Liver (tissue), 9 donors: ENCODE measurements around the gene FAAP100. TPM values are rescaled to one million over a fixed set of nuclear protein-coding genes. Genes with fewer than 3 reads are reported as not detected.

Source experiments
- DNase-seq: peaks from one replicate; pipeline ENCODE4 v3.0.0-alpha.2; 2017; ENCODE audit warnings: low spot score
- H3K27ac ChIP-seq, 2 donors: one replicate each; pipeline ENCODE4 v1.7.0; 2013; ENCODE audit warnings: inconsistent platforms in 2 of 2, low read length in 2 of 2, control low read depth in 1 of 2, low read depth in 1 of 2, mild to moderate bottlenecking in 1 of 2
- H3K27me3 ChIP-seq, 4 donors: one replicate each; pipeline versions ENCODE4 v1.6.1 to v1.7.0; 2013; ENCODE audit warnings: low read length in 3 of 4, inconsistent platforms in 1 of 4, mild to moderate bottlenecking in 1 of 4, moderate library complexity in 1 of 4; ENCODE audit not compliant: control insufficient read depth in 4 of 4, insufficient read depth in 4 of 4
- H3K36me3 ChIP-seq, 4 donors: one replicate each; pipeline versions ENCODE4 v1.6.1 to v1.7.0; 2013; ENCODE audit warnings: low read length in 3 of 4, mild to moderate bottlenecking in 3 of 4, low read depth in 1 of 4, moderate library complexity in 1 of 4; ENCODE audit not compliant: control insufficient read depth in 4 of 4, insufficient read depth in 3 of 4
- H3K4me1 ChIP-seq, 4 donors: one replicate each; pipeline versions ENCODE4 v1.6.1 to v1.7.0; 2013; ENCODE audit warnings: low read length in 3 of 4, mild to moderate bottlenecking in 3 of 4, moderate library complexity in 1 of 4; ENCODE audit not compliant: control insufficient read depth in 4 of 4, insufficient read depth in 4 of 4
- H3K4me3 ChIP-seq, 3 donors: one replicate each; pipeline versions ENCODE4 v1.6.1 to v1.7.0; 2013; ENCODE audit warnings: low read length in 3 of 3, control low read depth in 1 of 3, low read depth in 1 of 3, mild to moderate bottlenecking in 1 of 3
- H3K9ac ChIP-seq, 2 donors: one replicate each; pipeline ENCODE4 v1.7.0; 2013; ENCODE audit warnings: low read length in 2 of 2, mild to moderate bottlenecking in 2 of 2, moderate library complexity in 2 of 2, control low read depth in 1 of 2, low read depth in 1 of 2
- H3K9me3 ChIP-seq, 4 donors: one replicate each; pipeline versions ENCODE4 v1.6.1 to v1.7.0; 2013; ENCODE audit warnings: low read length in 3 of 4; ENCODE audit not compliant: control insufficient read depth in 4 of 4
- ATF3 ChIP-seq: IDR thresholded peaks from 2 replicates; pipeline ENCODE4 v1.6.1; 2016; ENCODE audit warnings: antibody characterized with exemption
- CTCF ChIP-seq: fragments of 150-350 bp; IDR thresholded peaks from 2 replicates; pipeline ENCODE4 v1.5.1; 2017; ENCODE audit warnings: improper control_type of control experiment, low read depth, low read length; ENCODE audit not compliant: missing input control
- EGR1 ChIP-seq, 2 donors: IDR thresholded peaks; 2 replicates each; pipeline ENCODE4 v1.6.1; 2016 to 2018; ENCODE audit warnings: antibody characterized with exemption in 2 of 2, low read depth in 2 of 2
- FOXA1 ChIP-seq: IDR thresholded peaks from 2 replicates; pipeline ENCODE4 v1.6.1; 2016; ENCODE audit warnings: antibody characterized with exemption
- FOXA2 ChIP-seq: IDR thresholded peaks from 2 replicates; pipeline ENCODE4 v1.6.1; 2016; ENCODE audit warnings: antibody characterized with exemption
- GABPA ChIP-seq, 2 donors: IDR thresholded peaks in 1 of 2; conservative IDR thresholded peaks in 1 of 2; 2 replicates each; pipeline ENCODE4 v1.6.1; 2016; ENCODE audit warnings: antibody characterized with exemption in 2 of 2, mild to moderate bottlenecking in 1 of 2, moderate library complexity in 1 of 2
- HNF4A ChIP-seq, 2 donors: conservative IDR thresholded peaks; 2 replicates each; pipeline ENCODE4 v1.6.1; 2016; ENCODE audit warnings: antibody characterized with exemption in 2 of 2, mild to moderate bottlenecking in 2 of 2
- HNF4G ChIP-seq: IDR thresholded peaks from 2 replicates; pipeline ENCODE4 v1.6.1; 2016; ENCODE audit warnings: antibody characterized with exemption
- JUND ChIP-seq, 2 donors: IDR thresholded peaks; 2 replicates each; pipeline ENCODE4 v1.6.1; 2016; ENCODE audit warnings: antibody characterized with exemption in 2 of 2
- NR2F2 ChIP-seq: IDR thresholded peaks from 2 replicates; pipeline ENCODE4 v1.6.1; 2016; ENCODE audit warnings: antibody characterized with exemption
- RXRA ChIP-seq, 2 donors: IDR thresholded peaks; 2 replicates each; pipeline ENCODE4 v1.6.1; 2017 to 2018; ENCODE audit warnings: antibody characterized with exemption in 2 of 2, mild to moderate bottlenecking in 1 of 2
- SP1 ChIP-seq: IDR thresholded peaks from 2 replicates; pipeline ENCODE4 v1.6.1; 2018; ENCODE audit warnings: antibody characterized with exemption, mild to moderate bottlenecking
- TAF1 ChIP-seq: conservative IDR thresholded peaks from 2 replicates; pipeline ENCODE4 v1.6.1; 2016; ENCODE audit warnings: antibody characterized with exemption, mild to moderate bottlenecking
- YY1 ChIP-seq: IDR thresholded peaks from 2 replicates; pipeline ENCODE4 v1.6.1; 2016; ENCODE audit warnings: antibody characterized with exemption, mild to moderate bottlenecking
- ZBTB33 ChIP-seq: IDR thresholded peaks from 2 replicates; pipeline ENCODE4 v1.6.1; 2016; ENCODE audit warnings: antibody characterized with exemption
- WGBS: extraction: QIAGEN DNeasy Blood & Tissue Kit; methylation state at CpG from one replicate; pipeline ENCODE4 v1.1.7; 2013; 5-methylcytosine and 5-hydroxymethylcytosine counted together
- polyA plus RNA-seq, 2 donors: library from polyadenylated mRNA; stranded (reverse) in 1 of 2; unstranded in 1 of 2; fragments of 200-250 nt in 1 of 2; fragments of >200 nt in 1 of 2; fragmentation: Nextera tagmentation in 1 of 2; extraction: Ambion mirVana in 1 of 2; gene quantifications; one replicate each; pipeline versions ENCODE4 v1.2.1 to v1.2.3, GENCODE V29; 2013 to 2015
- total RNA-seq, 2 donors: library from RNA; depleted of rRNA; stranded (reverse); fragments of >200 nt; gene quantifications; one replicate each; pipeline ENCODE4 v1.2.3, GENCODE V29; 2014
- TF ChIP-seq, protein P1 (sequence below): IDR thresholded peaks from 2 replicates; pipeline ENCODE4 v1.6.1; 2016; ENCODE audit warnings: antibody characterized with exemption
- TF ChIP-seq, protein P2 (sequence below): IDR thresholded peaks from 2 replicates; pipeline ENCODE4 v1.6.1; 2016; ENCODE audit warnings: antibody characterized with exemption, mild to moderate bottlenecking
- donor health status: healthy.
- donor health status: healthy.
- donor health status: healthy.
- donor health status: healthy.
- donor health status: healthy.

The FAAP100 gene
- total and polyA plus RNA-seq, 4 donors, result 8.1 to 14.7 (median 9.7) TPM

GRCh38 chr17:81570964-81571363, 18.8 kb upstream of the FAAP100 start:
- TF ChIP-seq ATF3 (no peak), HNF4G (no peak), JUND (IDR thresholded peaks at IDR 0.05) (no peak), TAF1 (no peak), HNF4A (conservative IDR thresholded peaks at IDR 0.05) (no peak), RXRA (IDR thresholded peaks at IDR 0.05) (no peak), GABPA (IDR thresholded peaks at IDR 0.05 in 1 of 2, conservative IDR thresholded peaks at IDR 0.05 in 1 of 2) (no peak)
- TF ChIP-seq, protein P1, sequence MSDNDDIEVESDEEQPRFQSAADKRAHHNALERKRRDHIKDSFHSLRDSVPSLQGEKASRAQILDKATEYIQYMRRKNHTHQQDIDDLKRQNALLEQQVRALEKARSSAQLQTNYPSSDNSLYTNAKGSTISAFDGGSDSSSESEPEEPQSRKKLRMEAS, result no peak
- TF ChIP-seq, protein P2, sequence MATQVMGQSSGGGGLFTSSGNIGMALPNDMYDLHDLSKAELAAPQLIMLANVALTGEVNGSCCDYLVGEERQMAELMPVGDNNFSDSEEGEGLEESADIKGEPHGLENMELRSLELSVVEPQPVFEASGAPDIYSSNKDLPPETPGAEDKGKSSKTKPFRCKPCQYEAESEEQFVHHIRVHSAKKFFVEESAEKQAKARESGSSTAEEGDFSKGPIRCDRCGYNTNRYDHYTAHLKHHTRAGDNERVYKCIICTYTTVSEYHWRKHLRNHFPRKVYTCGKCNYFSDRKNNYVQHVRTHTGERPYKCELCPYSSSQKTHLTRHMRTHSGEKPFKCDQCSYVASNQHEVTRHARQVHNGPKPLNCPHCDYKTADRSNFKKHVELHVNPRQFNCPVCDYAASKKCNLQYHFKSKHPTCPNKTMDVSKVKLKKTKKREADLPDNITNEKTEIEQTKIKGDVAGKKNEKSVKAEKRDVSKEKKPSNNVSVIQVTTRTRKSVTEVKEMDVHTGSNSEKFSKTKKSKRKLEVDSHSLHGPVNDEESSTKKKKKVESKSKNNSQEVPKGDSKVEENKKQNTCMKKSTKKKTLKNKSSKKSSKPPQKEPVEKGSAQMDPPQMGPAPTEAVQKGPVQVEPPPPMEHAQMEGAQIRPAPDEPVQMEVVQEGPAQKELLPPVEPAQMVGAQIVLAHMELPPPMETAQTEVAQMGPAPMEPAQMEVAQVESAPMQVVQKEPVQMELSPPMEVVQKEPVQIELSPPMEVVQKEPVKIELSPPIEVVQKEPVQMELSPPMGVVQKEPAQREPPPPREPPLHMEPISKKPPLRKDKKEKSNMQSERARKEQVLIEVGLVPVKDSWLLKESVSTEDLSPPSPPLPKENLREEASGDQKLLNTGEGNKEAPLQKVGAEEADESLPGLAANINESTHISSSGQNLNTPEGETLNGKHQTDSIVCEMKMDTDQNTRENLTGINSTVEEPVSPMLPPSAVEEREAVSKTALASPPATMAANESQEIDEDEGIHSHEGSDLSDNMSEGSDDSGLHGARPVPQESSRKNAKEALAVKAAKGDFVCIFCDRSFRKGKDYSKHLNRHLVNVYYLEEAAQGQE, result no peak
- H3K4me1 ChIP-seq, result peaks cover 6 to 31% (median 27%) of the 10 kb centered on the region in 4 donors
- H3K9me3 ChIP-seq, result no peaks in the 10 kb centered on the region
- 88% methylated on average over 11 of the region's 11 CpGs for WGBS
- no peaks in the 10 kb centered on the region for H3K27me3 ChIP-seq
- H3K27ac ChIP-seq, result no peak overlapping the region
- no peak overlapping the region for H3K4me3 ChIP-seq
- H3K9ac ChIP-seq, result no peak overlapping the region
- H3K36me3 ChIP-seq, result peaks cover 22 to 54% (median 43%) of the 10 kb centered on the region in 4 donors
- no peak for DNase-seq

- Histone ChIP-seq H3K4me1 (peaks cover 6 to 31% (median 25%) of the 10 kb centered on the region in 4 donors), H3K4me3 (no peak overlapping the region), H3K27me3 (no peaks in the 10 kb centered on the region), H3K9ac (no peak overlapping the region), H3K9me3 (no peaks in the 10 kb centered on the region), H3K27ac (no peak overlapping the region), H3K36me3 (peaks cover 24 to 56% (median 48%) of the 10 kb centered on the region in 4 donors)
- no peak for DNase-seq
- TF ChIP-seq, protein P1, result no peak
- TF ChIP-seq EGR1 (IDR thresholded peaks at IDR 0.05; ENCODE audit: low read depth in 2 of 2) (no peak), RXRA (IDR thresholded peaks at IDR 0.05) (no peak), FOXA1 (no peak), GABPA (IDR thresholded peaks at IDR 0.05 in 1 of 2, conservative IDR thresholded peaks at IDR 0.05 in 1 of 2) (no peak), YY1 (no peak), SP1 (no peak)
- 97% methylated on average over 18 of the region's 18 CpGs for WGBS
These were observed 17.9 kb upstream of the FAAP100 start for GRCh38 chr17:81569986-81570514.

DNA sequence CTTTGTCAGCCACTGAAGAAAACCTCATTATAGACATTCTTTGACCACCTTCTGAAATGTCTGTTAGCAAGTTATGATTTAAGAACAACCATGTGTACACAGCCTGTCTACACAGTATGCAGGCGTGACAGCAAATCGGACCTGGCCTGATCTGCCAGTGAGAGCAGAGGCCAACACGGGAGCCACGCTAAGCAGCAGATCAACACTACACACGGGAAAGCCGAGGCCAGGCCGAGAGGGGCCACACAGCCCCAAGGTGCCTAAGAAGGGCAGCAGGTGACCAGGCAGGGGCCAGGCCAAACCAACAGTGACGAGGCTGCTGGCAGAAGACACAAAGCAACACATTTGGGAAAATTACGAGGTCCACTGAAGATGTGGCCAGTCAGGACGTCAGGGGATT, 16.3 kb upstream of the FAAP100 start:
- Histone ChIP-seq H3K4me3 (no peak overlapping the region), H3K4me1 (peaks cover 6 to 31% (median 25%) of the 10 kb centered on the region in 4 donors), H3K27me3 (no peaks in the 10 kb centered on the region), H3K36me3 (peaks cover 19 to 61% (median 54%) of the 10 kb centered on the region in 4 donors), H3K9ac (no peak overlapping the region), H3K27ac (no peak overlapping the region), H3K9me3 (no peaks in the 10 kb centered on the region)
- no peak for DNase-seq
- 87% methylated on average over 10 of the region's 10 CpGs for WGBS
- no peak for TF ChIP-seq HNF4G
- TF ChIP-seq CTCF, result no peak
- no peak for TF ChIP-seq NR2F2
- TF ChIP-seq JUND (IDR thresholded peaks at IDR 0.05), result no peak
- no peak for TF ChIP-seq RXRA (IDR thresholded peaks at IDR 0.05)
- no peak for TF ChIP-seq FOXA1
- TF ChIP-seq ZBTB33, result no peak
- no peak for TF ChIP-seq TAF1
- TF ChIP-seq EGR1 (IDR thresholded peaks at IDR 0.05; ENCODE audit: low read depth in 2 of 2), result no peak
- TF ChIP-seq GABPA (IDR thresholded peaks at IDR 0.05 in 1 of 2, conservative IDR thresholded peaks at IDR 0.05 in 1 of 2), result no peak
- TF ChIP-seq FOXA2, result no peak
